Hematopoietic multipotent progenitor cell treated with erythropoietin and hydrocortisone succinate and interleukin-3 and kit ligand, for 8 days (in vitro differentiated cells): Measurements from ENCODE around the gene RHEB.

Experiments used
- DNase-seq: peaks from one replicate; pipeline ENCODE4 v3.0.0-alpha.2; 2015

Gene RHEB

GRCh38 chr7:151447312-151447711 lies 72.4 kb downstream of the RHEB start:
- DNase-seq, result no peak

GRCh38 chr7:151446412-151446811 lies 73.3 kb downstream of the RHEB start:
- DNase-seq, result no peak

GRCh38 chr7:151444632-151445031 lies 75.1 kb downstream of the RHEB start:
- no peak for DNase-seq

GRCh38 chr7:151442776-151443496 lies 76.8 kb downstream of the RHEB start:
- DNase-seq, result no peak

GRCh38 chr7:151440799-151441445 lies 78.8 kb downstream of the RHEB start:
- no peak for DNase-seq

- no peak for DNase-seq
Observed at GRCh38 chr7:151439855-151440798, 79.6 kb downstream of the RHEB start, which contains the start of gene CRYGN. CRYGN (minus strand) TSS chr7:151440141; CDS start chr7:151439917, 224 bp downstream.

- DNase-seq, result no peak
Observed at GRCh38 chr7:151438864-151439601, 80.7 kb downstream of the RHEB start.

GRCh38 chr7:151437866-151438516 lies 81.7 kb downstream of the RHEB start:
- DNase-seq, result no peak

- no peak for DNase-seq
Observed at GRCh38 chr7:151437159-151437553, 82.5 kb downstream of the RHEB start.

GRCh38 chr7:151436446-151437158 lies 83.1 kb downstream of the RHEB start:
- no peak for DNase-seq

- DNase-seq, result no peak
Observed at GRCh38 chr7:151435971-151436370, 83.7 kb downstream of the RHEB start.

- DNase-seq, result no peak
Observed at GRCh38 chr7:151435103-151435916, 84.4 kb downstream of the RHEB start.

GRCh38 chr7:151434549-151434948 lies 85.1 kb downstream of the RHEB start:
- DNase-seq, result no peak

- DNase-seq, result no peak
Observed at GRCh38 chr7:151433721-151434400, 85.8 kb downstream of the RHEB start.

GRCh38 chr7:151432658-151433521 lies 86.8 kb downstream of the RHEB start:
- DNase-seq, result no peak

- no peak for DNase-seq
Observed at GRCh38 chr7:151431768-151432311, 87.9 kb downstream of the RHEB start.

- DNase-seq, result no peak
Observed at GRCh38 chr7:151431281-151431767, 88.4 kb downstream of the RHEB start.
